ENCODE data around the gene AKAP7.

AKAP7 gene

DNA sequence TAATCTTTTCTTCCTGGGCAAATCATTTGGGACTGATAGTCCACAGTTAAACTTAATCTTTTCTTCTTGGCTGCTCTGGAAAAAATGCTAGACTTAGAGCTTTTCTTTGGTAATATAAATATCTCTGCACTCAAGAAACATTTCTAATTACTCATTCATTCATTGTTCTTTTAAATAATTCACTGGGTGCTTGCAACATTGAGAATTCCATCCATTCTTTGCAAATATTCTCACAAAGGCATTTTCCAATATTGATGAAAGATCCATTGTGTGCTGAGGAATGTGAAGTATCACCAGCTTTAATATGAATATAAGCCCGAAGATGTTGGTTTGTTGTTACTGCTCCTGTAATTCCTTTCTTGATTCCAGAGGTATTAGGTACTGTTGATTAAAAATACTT lies 38.4 kb downstream of the AKAP7 start:
- Histone ChIP-seq H4K20me1 (no peaks in the 10 kb centered on the region), H3K4me3 (no peak overlapping the region), H3K27me3 (no peaks in the 10 kb centered on the region), H3K9me3 (replicated peaks in 1 of 11) (no peaks in the 10 kb centered on the region), H3K27ac (no peak overlapping the region), H3K4me2 (no peak overlapping the region), H3K4me1 (no peaks in the 10 kb centered on the region), H3K9ac (no peak overlapping the region), H3K36me3 (peaks cover 0 to 6% (median 0%) of the 10 kb centered on the region in 11 experiments; a peak in 1 of 22 replicates)
- no peak for TF ChIP-seq Cebpa-rat (IDR thresholded peaks at IDR 0.05)

DNA sequence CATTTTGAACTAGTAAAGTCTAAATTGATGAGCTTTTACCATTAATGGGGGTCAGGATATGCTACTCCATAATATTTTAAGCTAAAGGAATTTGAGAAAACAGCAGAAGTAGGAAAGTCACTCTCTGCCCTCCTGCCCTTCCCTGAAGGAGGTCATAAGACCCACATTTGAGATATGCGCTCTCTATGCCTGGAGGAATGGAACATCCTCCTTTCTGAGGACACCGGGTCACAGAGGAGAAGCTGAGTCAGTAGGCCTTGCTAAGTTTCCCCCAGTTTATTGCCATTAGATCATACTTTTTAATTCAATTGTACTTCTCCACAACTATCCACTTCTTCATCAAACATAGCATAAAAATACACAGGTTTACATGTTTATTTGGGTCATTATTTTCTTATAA lies 40.3 kb downstream of the AKAP7 start:
- Histone ChIP-seq H3K27ac (no peak overlapping the region), H3K4me2 (no peak overlapping the region), H3K4me3 (no peak overlapping the region), H3K36me3 (no peaks in the 10 kb centered on the region), H3K9ac (no peak overlapping the region), H4K20me1 (no peaks in the 10 kb centered on the region), H3K4me1 (no peaks in the 10 kb centered on the region), H3K27me3 (no peaks in the 10 kb centered on the region), H3K9me3 (replicated peaks in 1 of 11) (no peaks in the 10 kb centered on the region)
- TF ChIP-seq Cebpa-rat (IDR thresholded peaks at IDR 0.05), result no peak

DNA sequence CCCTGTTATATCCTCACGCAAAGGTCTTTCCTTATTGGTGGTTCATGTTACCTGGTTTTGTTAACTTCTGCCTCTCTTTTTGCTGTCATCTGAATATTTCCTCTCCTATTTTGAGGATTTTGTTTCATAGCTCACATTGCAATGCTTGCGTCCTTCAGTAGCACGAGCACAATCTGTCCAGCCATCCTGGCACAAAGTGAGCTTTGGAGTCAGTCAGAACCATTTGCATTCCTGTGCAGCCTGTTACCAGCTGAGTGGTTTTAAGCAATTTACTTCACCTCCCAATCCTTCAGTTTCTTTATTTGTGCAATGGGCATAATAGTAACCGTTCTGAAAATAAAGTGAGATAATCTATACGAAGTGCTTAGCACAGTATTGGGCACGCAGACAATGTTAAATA lies 42.7 kb downstream of the AKAP7 start:
- Histone ChIP-seq H3K27me3 (no peaks in the 10 kb centered on the region), H3K4me2 (no peak overlapping the region), H3K9ac (no peak overlapping the region), H3K9me3 (replicated peaks in 1 of 11) (no peaks in the 10 kb centered on the region), H3K4me3 (no peak overlapping the region), H4K20me1 (no peaks in the 10 kb centered on the region), H3K27ac (no peak overlapping the region), H3K36me3 (no peaks in the 10 kb centered on the region), H3K4me1 (peaks cover 0 to 2% (median under 1%) of the 10 kb centered on the region in 10 experiments; a peak in 11 of 20 replicates)
- TF ChIP-seq Cebpa-rat (IDR thresholded peaks at IDR 0.05), result no peak

DNA sequence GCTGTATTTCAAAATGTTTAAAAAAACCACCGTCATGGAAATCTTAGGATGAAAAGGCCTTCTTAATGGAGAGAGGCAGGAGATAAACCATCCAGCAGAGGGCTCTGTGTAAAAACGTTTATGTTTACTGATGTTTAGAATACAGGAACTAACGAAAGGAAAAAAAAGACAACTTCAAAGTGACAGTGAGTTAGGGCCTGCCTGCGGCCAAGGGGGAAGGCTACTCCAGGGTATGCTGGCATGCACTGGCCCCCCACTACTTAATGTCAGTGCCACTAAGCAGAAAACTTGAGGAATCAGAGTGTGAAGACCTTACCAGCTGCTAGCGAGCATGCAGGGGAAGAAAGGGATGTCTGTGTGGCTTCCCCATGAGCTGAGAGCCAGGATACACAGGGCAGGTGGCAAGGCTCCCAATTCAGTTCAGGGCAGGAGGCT lies 47.7 kb downstream of the AKAP7 start:
- H3K4me3 ChIP-seq, result no peak overlapping the region
- H3K9me3 ChIP-seq (replicated peaks in 1 of 11), result peaks cover 0 to 7% (median 0%) of the 10 kb centered on the region in 11 experiments; a peak in 2 of 22 replicates
- peaks cover 0 to 13% (median 4%) of the 10 kb centered on the region in 11 experiments; a peak in 3 of 22 replicates for H3K36me3 ChIP-seq
- H4K20me1 ChIP-seq, result no peaks in the 10 kb centered on the region
- no peak for TF ChIP-seq Cebpa-rat (IDR thresholded peaks at IDR 0.05)
- H3K27me3 ChIP-seq, result no peaks in the 10 kb centered on the region
- H3K4me2 ChIP-seq, result peak overlapping the region; percentile 38 to 70 (median 53)
- peaks cover 0 to 12% (median 9%) of the 10 kb centered on the region in 10 experiments; a peak in 12 of 20 replicates for H3K4me1 ChIP-seq
- peak overlapping the region in 6 of 11 experiments; percentile 2 to 53 (median 17); a peak in 6 of 22 replicates for H3K27ac ChIP-seq
- peak overlapping the region in 6 of 11 experiments; percentile 17 to 56 (median 19); a peak in 6 of 22 replicates for H3K9ac ChIP-seq

DNA sequence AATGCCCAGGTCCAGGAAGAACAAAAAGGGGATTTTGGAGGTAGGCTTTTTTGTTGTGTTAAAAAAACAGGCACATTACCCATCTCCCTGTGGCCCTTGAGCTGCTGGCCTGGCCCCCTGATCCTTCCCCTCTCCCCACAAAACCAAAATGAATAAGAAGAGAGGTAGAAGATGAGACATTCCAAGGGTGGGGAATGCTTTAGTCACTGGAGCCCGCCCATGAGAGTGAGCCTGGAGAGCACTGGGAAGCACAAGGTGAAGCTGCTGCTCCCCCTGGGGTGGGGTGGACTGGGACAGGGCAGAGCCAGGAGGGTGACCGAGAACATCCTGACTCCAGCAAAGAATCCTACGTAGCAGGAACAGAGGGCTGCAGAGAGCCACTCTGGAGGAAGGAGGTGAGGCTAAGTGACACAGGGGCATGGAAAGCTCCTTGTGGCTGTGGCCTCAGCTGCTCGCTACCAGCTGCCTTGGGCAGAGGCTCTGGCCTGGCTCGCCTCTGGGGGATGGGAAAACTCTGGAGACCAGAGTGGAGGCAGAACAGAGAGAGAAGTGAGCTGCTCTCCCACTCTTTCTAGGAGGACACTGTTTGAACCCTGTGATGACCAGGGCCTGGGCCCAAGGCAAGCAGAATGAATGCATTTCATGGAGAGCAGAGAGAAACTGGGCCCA lies 48.3 kb downstream of the AKAP7 start:
- Histone ChIP-seq H4K20me1 (no peaks in the 10 kb centered on the region), H3K27me3 (no peaks in the 10 kb centered on the region), H3K4me3 (no peak overlapping the region), H3K9ac (peak overlapping the region in 4 of 11 experiments; percentile 19 to 56 (median 26); a peak in 5 of 22 replicates), H3K4me2 (peak overlapping the region; percentile 38 to 70 (median 53); a peak in 20 of 22 replicates), H3K4me1 (peaks cover 0 to 12% (median 9%) of the 10 kb centered on the region in 10 experiments; a peak in 12 of 20 replicates), H3K36me3 (peaks cover 0 to 13% (median 4%) of the 10 kb centered on the region in 11 experiments; a peak in 3 of 22 replicates), H3K9me3 (replicated peaks in 1 of 11) (peaks cover 0 to 7% (median 0%) of the 10 kb centered on the region in 11 experiments; a peak in 2 of 22 replicates), H3K27ac (peak overlapping the region in 6 of 11 experiments; percentile 2 to 53 (median 17); a peak in 8 of 22 replicates)
- TF ChIP-seq Cebpa-rat (IDR thresholded peaks at IDR 0.05), result no peak

DNA sequence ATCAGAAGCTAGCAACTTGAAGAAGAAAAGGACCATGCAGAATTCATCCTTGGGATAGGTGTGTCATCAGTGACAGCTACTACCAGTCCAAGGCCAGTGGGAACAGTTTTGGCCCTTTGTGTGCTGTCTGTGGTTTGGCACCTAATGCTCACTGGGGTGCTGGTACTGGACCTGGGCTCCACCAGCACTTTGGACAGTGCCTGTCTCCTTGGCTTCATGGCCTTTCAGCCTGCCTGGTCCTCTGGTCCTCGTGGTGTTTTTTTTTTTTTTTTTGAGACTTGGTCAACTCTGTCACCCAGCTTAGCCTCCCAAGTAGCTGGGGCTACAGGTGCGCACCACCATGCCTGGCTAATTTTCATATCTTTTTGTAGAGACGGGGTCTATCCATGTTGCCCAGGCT lies 56.3 kb downstream of the AKAP7 start:
- Histone ChIP-seq H3K36me3 (peaks cover 0 to 7% (median 0%) of the 10 kb centered on the region in 11 experiments; a peak in 4 of 22 replicates), H3K27me3 (no peaks in the 10 kb centered on the region), H3K4me2 (no peak overlapping the region), H3K4me3 (no peak overlapping the region), H3K4me1 (peaks cover 0 to 10% (median 2%) of the 10 kb centered on the region in 10 experiments; a peak in 7 of 20 replicates), H3K9me3 (replicated peaks in 1 of 11) (peaks cover 22 to 47% (median 36%) of the 10 kb centered on the region in 11 experiments), H4K20me1 (no peaks in the 10 kb centered on the region), H3K9ac (no peak overlapping the region), H3K27ac (no peak overlapping the region)
- no peak for TF ChIP-seq Cebpa-rat (IDR thresholded peaks at IDR 0.05)

DNA sequence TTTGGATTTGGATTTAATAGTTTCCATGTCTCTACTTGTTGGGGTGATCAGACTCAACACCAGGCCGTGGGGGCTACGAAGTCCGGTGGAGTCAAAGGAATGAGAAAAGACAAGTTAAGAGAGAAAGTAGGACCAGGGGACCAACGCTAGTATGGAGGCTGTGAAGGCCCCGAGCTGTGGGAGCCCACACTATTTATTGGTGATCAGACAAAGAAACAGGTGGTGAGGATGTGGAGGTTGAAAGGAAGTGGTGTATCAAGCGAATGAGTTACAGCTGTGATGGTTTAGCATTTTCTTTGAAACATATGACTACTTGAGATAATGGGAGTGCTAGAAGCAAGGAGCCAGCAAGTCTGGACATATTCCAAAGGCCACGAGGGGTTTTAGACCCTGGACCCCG lies 62.4 kb downstream of the AKAP7 start:
- Histone ChIP-seq H3K9me3 (replicated peaks in 1 of 11) (peaks cover 10 to 35% (median 22%) of the 10 kb centered on the region in 11 experiments; a peak in 21 of 22 replicates), H3K4me1 (peaks cover 16 to 45% (median 40%) of the 10 kb centered on the region in 10 experiments), H4K20me1 (no peaks in the 10 kb centered on the region), H3K27me3 (no peaks in the 10 kb centered on the region), H3K9ac (peak overlapping the region in 1 of 11 experiments; percentile 50; a peak in 1 of 22 replicates), H3K36me3 (no peaks in the 10 kb centered on the region), H3K27ac (peak overlapping the region in 4 of 11 experiments; percentile 55 to 85 (median 78); a peak in 8 of 22 replicates), H3K4me3 (peak overlapping the region in 1 of 10 experiments; percentile 11; a peak in 1 of 20 replicates), H3K4me2 (peak overlapping the region in 9 of 11 experiments; percentile 8 to 82 (median 75); a peak in 17 of 22 replicates)
- no peak for TF ChIP-seq Cebpa-rat (IDR thresholded peaks at IDR 0.05)

DNA sequence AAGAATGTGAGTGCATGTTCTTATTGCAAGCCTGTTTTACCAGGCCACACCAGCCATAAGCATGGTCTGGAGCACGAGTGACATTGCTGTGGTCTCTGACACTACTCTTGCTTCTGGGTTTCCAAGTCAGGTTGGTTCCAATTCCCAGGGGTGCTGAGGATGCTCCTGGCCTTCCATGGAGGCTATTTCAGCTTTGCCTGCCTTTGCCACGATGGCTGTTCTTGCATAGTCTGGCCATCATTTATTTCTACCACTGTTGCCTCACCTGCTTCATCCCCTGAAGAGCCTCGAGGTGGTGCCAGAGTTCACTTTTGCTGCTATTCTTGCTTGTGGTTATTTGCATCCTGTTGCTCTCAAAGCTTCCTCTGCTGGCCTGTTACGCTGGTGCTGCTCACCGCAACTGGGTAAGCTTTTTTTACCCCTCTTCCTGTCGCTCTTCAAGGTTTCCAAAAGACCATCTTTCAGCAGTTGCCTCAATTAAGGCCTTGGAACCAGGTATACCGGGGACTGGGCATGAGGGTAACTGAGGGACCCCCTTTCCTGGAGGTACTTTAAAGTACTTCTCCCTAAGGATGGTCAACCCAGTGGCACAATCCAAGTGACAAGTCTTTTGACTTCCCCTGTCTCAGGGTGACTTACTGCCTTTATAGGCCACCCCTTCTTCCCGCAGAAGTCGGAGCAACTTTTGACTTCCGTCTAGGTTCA lies 64.5 kb downstream of the AKAP7 start:
- peaks cover 0 to 15% (median 6%) of the 10 kb centered on the region in 11 experiments; a peak in 12 of 22 replicates for H3K9me3 ChIP-seq (replicated peaks in 1 of 11)
- TF ChIP-seq Cebpa-rat (IDR thresholded peaks at IDR 0.05), result 0 out of 22 replicates have a peak, but pooled peaks of 1 of the 11 experiments have one; percentile 29
- no peaks in the 10 kb centered on the region for H3K36me3 ChIP-seq
- H4K20me1 ChIP-seq, result no peaks in the 10 kb centered on the region
- peak overlapping the region in 9 of 11 experiments; percentile 65 to 85 (median 76); a peak in 19 of 22 replicates for H3K27ac ChIP-seq
- peak overlapping the region in 7 of 10 experiments; percentile 8 to 47 (median 18); a peak in 8 of 20 replicates for H3K4me3 ChIP-seq
- H3K9ac ChIP-seq, result peak overlapping the region in 9 of 11 experiments; percentile 32 to 75 (median 54); a peak in 16 of 22 replicates
- H3K4me1 ChIP-seq, result peaks cover 16 to 45% (median 40%) of the 10 kb centered on the region in 10 experiments
- H3K27me3 ChIP-seq, result no peaks in the 10 kb centered on the region
- H3K4me2 ChIP-seq, result peak overlapping the region; percentile 44 to 82 (median 76)
